ENCODE results near the gene ATP5F1E. TPM values are rescaled to one million over a fixed set of nuclear protein-coding genes. Genes with fewer than 3 reads are reported as not detected.
"Not testable (repeated sequence)": the region's sequence is repeated elsewhere in the genome, so short reads cannot be mapped to it uniquely, and the experiment has no call there.

The ATP5F1E gene
- total RNA-seq, 4 donors from 2014 or later: 7.2 to 33.0 (median 25.8) TPM

DNA sequence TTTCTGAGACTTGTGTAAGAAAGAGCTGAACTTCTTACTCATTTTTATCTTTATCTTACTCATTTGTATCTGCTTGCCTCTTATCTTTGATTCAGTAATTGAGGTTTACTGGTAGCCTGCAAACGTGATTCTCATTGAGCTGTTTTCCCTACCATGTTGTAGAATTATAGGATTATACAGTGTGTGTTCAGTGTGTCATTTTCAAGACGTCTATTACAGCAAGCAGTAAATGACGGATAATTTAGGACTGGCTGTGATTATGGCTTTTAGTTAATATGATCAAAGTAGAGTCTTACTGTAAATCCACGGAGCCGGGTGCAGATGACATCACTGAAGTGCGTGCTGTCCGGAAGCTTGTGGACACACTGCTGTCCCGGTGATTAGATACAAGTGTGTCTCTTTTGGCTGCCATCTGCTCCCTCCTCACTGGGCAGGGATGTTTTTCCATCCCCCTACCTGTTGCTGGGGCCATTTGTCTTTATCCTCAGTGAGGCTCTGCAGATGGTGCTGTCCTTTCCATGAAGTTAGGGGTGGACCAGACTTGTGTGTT, 45.1 kb downstream of the ATP5F1E start:
- intact Hi-C loops (cut with DNase I; ENCODE audit: low total_unique reads): loop anchor here (10.0 kb wide), 1 partner anchor 92 kb away; no protein-coding TSS in a partner anchor
- H3K4me3 ChIP-seq: no peak overlapping the region
- TF ChIP-seq, protein P1, sequence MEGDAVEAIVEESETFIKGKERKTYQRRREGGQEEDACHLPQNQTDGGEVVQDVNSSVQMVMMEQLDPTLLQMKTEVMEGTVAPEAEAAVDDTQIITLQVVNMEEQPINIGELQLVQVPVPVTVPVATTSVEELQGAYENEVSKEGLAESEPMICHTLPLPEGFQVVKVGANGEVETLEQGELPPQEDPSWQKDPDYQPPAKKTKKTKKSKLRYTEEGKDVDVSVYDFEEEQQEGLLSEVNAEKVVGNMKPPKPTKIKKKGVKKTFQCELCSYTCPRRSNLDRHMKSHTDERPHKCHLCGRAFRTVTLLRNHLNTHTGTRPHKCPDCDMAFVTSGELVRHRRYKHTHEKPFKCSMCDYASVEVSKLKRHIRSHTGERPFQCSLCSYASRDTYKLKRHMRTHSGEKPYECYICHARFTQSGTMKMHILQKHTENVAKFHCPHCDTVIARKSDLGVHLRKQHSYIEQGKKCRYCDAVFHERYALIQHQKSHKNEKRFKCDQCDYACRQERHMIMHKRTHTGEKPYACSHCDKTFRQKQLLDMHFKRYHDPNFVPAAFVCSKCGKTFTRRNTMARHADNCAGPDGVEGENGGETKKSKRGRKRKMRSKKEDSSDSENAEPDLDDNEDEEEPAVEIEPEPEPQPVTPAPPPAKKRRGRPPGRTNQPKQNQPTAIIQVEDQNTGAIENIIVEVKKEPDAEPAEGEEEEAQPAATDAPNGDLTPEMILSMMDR (IDR thresholded peaks at IDR 0.05): no peak
- no peak for TF ChIP-seq POLR2A (IDR thresholded peaks at IDR 0.05)
- no peak for TF ChIP-seq POLR2AphosphoS5 (IDR thresholded peaks at IDR 0.05)
- no peak for TF ChIP-seq EP300 (IDR thresholded peaks at IDR 0.05; ENCODE audit: low read depth)
- in situ Hi-C loops (cut with MboI; ENCODE audit: low pct_ligation_motif_present in 1 of 4, low pct_unique_long_range_greater_than_20kb in 1 of 4, low sequenced_read_pairs in 3 of 4): loop anchor here in 1 of 4 donors (10.0 kb wide), 2 partner anchors 82 to 238 kb away; no protein-coding TSS in a partner anchor
- DNase-seq: no peak
- H3K27ac ChIP-seq: no peak overlapping the region
- H3K9me3 ChIP-seq: no peaks in the 10 kb centered on the region
- H3K4me1 ChIP-seq: peaks cover 7 to 24% (median 16%) of the 10 kb centered on the region in 4 donors
- H3K36me3 ChIP-seq: peaks cover 0 to 53% (median 20%) of the 10 kb centered on the region in 4 donors
- 79 to 90% methylated on average over 6 to 8 of the region's 8 CpGs for WGBS, 2 donors (ENCODE audit: low coverage in 1 of 2)
- no peaks in the 10 kb centered on the region for H3K27me3 ChIP-seq

DNA sequence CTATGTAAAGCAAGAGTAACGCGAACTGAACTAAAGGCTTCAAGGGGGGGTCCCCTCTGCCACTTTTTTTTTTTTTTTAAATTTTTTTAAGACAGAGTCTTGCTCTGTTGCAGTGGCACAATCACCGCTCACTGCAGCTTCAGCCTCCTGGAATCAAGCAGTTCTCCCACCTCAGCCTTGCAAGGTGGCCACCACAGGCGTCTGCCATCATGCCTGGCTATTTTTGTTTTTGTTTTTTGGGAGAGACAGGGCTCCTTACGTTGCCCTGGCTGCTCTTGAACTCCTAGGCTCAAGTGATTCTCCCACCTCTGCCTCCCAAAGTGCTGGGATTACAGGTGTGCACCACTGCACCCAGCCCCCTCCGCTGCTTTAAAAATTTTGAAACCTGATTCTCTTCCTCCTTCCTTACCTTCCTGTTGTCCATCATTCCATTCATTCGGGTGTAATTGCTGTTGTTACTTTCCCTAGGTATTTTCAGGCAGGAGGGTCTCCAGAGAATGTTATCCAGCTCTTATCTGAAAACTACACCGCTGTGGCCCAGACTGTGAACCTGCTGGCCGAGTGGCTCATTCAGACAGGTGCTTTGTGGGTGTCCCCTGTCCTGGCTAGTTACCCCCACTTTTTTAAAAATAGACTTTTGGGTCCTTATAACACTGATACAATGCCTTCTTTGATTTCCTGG, 45.7 kb downstream of the ATP5F1E start:
- H3K4me3 ChIP-seq: no peak overlapping the region
- no peak for DNase-seq
- intact Hi-C loops (cut with DNase I; ENCODE audit: low total_unique reads): loop anchor here (10.0 kb wide), 1 partner anchor 92 kb away; no protein-coding TSS in a partner anchor
- 84% methylated on average over 7 to 9 of the region's 9 CpGs for WGBS, 2 donors (ENCODE audit: low coverage in 1 of 2)
- peaks cover 0 to 49% (median 18%) of the 10 kb centered on the region in 4 donors for H3K36me3 ChIP-seq
- in situ Hi-C loops (cut with MboI; ENCODE audit: low pct_ligation_motif_present in 1 of 4, low pct_unique_long_range_greater_than_20kb in 1 of 4, low sequenced_read_pairs in 3 of 4): loop anchor here in 1 of 4 donors (10.0 kb wide), 2 partner anchors 82 to 238 kb away; no protein-coding TSS in a partner anchor
- H3K27ac ChIP-seq: no peak overlapping the region
- H3K9me3 ChIP-seq: no peaks in the 10 kb centered on the region
- H3K4me1 ChIP-seq: peaks cover 7 to 28% (median 18%) of the 10 kb centered on the region in 4 donors
- TF ChIP-seq EP300 (IDR thresholded peaks at IDR 0.05; ENCODE audit: low read depth): no peak
- no peak for TF ChIP-seq POLR2AphosphoS5 (IDR thresholded peaks at IDR 0.05)
- TF ChIP-seq, protein P1 (IDR thresholded peaks at IDR 0.05): no peak
- TF ChIP-seq POLR2A (IDR thresholded peaks at IDR 0.05): no peak
- H3K27me3 ChIP-seq: no peaks in the 10 kb centered on the region

- Histone ChIP-seq H3K9me3 (no peaks in the 10 kb centered on the region), H3K4me3 (no peak overlapping the region), H3K27ac (no peak overlapping the region), H3K4me1 (peaks cover 7 to 28% (median 18%) of the 10 kb centered on the region in 4 donors), H3K36me3 (peaks cover 0 to 42% (median 14%) of the 10 kb centered on the region in 4 donors), H3K27me3 (no peaks in the 10 kb centered on the region)
- DNase-seq: no peak
- TF ChIP-seq POLR2AphosphoS5 (IDR thresholded peaks at IDR 0.05): no peak
- TF ChIP-seq EP300 (IDR thresholded peaks at IDR 0.05; ENCODE audit: low read depth): no peak
- TF ChIP-seq, protein P1 (IDR thresholded peaks at IDR 0.05): no peak
- no peak for TF ChIP-seq POLR2A (IDR thresholded peaks at IDR 0.05)
- intact Hi-C loops (cut with DNase I; ENCODE audit: low total_unique reads) (loop anchor here (10.0 kb wide), 1 partner anchor 91 kb away; no protein-coding TSS in a partner anchor), in situ Hi-C loops (cut with MboI; ENCODE audit: low pct_ligation_motif_present in 1 of 4, low pct_unique_long_range_greater_than_20kb in 1 of 4, low sequenced_read_pairs in 3 of 4) (loop anchor here in 1 of 4 donors (10.0 kb wide), 2 partner anchors 81 to 239 kb away; no protein-coding TSS in a partner anchor)
- 77 to 80% methylated on average over 5 of the region's 5 CpGs for WGBS, 2 donors (ENCODE audit: low coverage in 1 of 2)
Observed at GRCh38 chr20:58985656-58986055, 46.5 kb downstream of the ATP5F1E start.

GRCh38 chr20:58984691-58985090, 47.4 kb downstream of the ATP5F1E start:
- Histone ChIP-seq H3K9me3 (no peaks in the 10 kb centered on the region), H3K27me3 (no peaks in the 10 kb centered on the region), H3K36me3 (peaks cover 0 to 35% (median 11%) of the 10 kb centered on the region in 4 donors), H3K4me3 (no peak overlapping the region), H3K4me1 (peaks cover 7 to 31% (median 20%) of the 10 kb centered on the region in 4 donors), H3K27ac (no peak overlapping the region)
- no peak for TF ChIP-seq EP300 (IDR thresholded peaks at IDR 0.05; ENCODE audit: low read depth)
- DNase-seq: no peak
- WGBS, 2 donors (ENCODE audit: low coverage in 1 of 2): 89 to 90% methylated on average over 6 of the region's 6 CpGs
- in situ Hi-C loops (cut with MboI; ENCODE audit: low pct_ligation_motif_present in 1 of 4, low pct_unique_long_range_greater_than_20kb in 1 of 4, low sequenced_read_pairs in 3 of 4) (loop anchor here in 1 of 4 donors (10.0 kb wide), 2 partner anchors 80 to 240 kb away; no protein-coding TSS in a partner anchor), intact Hi-C loops (cut with DNase I; ENCODE audit: low total_unique reads) (loop anchor here (10.0 kb wide), 1 partner anchor 90 kb away; no protein-coding TSS in a partner anchor)

- intact Hi-C loops (cut with DNase I; ENCODE audit: low total_unique reads) (loop anchor here (10.0 kb wide), 1 partner anchor 88 kb away; no protein-coding TSS in a partner anchor), in situ Hi-C loops (cut with MboI; ENCODE audit: low pct_ligation_motif_present in 1 of 4, low pct_unique_long_range_greater_than_20kb in 1 of 4, low sequenced_read_pairs in 3 of 4) (loop anchor here in 1 of 4 donors (10.0 kb wide), 2 partner anchors 78 to 242 kb away; no protein-coding TSS in a partner anchor)
- H3K27me3 ChIP-seq, H3K9me3 ChIP-seq, H3K4me3 ChIP-seq, DNase-seq, H3K27ac ChIP-seq: not testable (repeated sequence)
- Histone ChIP-seq H3K36me3 (peaks cover 0 to 19% (median 2%) of the 10 kb centered on the region in 4 donors), H3K4me1 (peaks cover 7 to 31% (median 20%) of the 10 kb centered on the region in 4 donors)
- WGBS, 2 donors (ENCODE audit: low coverage in 1 of 2): 92 to 100% methylated on average over 2 to 12 of the region's 12 CpGs
Observed at GRCh38 chr20:58983115-58983468, 49.0 kb downstream of the ATP5F1E start.

Measured in transverse colon (tissue), 4 donors.